ENCODE data around the gene OR13D1. TPM values are rescaled to one million over a fixed set of nuclear protein-coding genes. Genes with fewer than 3 reads are reported as not detected.
"Not testable (repeated sequence)": the region's sequence is repeated elsewhere in the genome, so short reads cannot be mapped to it uniquely, and the experiment has no call there.

OR13D1 gene
- total RNA-seq, 2 experiments from 2014 or later: not detected

- no peaks in the 10 kb centered on the region for H3K4me1 Mint-ChIP-seq (ENCODE audit: low read depth)
- no peak for TF ChIP-seq CTCF (IDR thresholded peaks at IDR 0.05)
- Histone ChIP-seq H3K4me1 (ENCODE audit: insufficient read depth, low read length) (no peaks in the 10 kb centered on the region), H3K27ac (ENCODE audit: low read depth in 1 of 2, low read length in 2 of 2) (no peak overlapping the region), H3K36me3 (ENCODE audit: insufficient read depth, low read length) (no peaks in the 10 kb centered on the region), H3K9me3 (ENCODE audit: control insufficient read depth in 1 of 2, insufficient read depth in 1 of 2, low read length in 2 of 2) (no peaks in the 10 kb centered on the region), H3K27me3 (ENCODE audit: control insufficient read depth in 1 of 2, insufficient read depth in 2 of 2, low read length in 2 of 2) (no peaks in the 10 kb centered on the region), H3K4me3 (ENCODE audit: low read length) (no peak overlapping the region)
- intact Hi-C loops (cut with DNase I, micrococcal nuclease): no loop called here
- ChIA-PET POLR2A (interaction anchor here (0.8 kb wide), 1 partner anchor 130 kb away, joined by 3 read pairs; no protein-coding TSS in a partner anchor), CTCF (no interaction called here)
- ATAC-seq (ENCODE audit: poor library complexity): no peak
- no peak overlapping the region for H3K4me3 Mint-ChIP-seq
- H3K36me3 Mint-ChIP-seq (ENCODE audit: low read depth): no peaks in the 10 kb centered on the region
- no peak overlapping the region for H3K27ac Mint-ChIP-seq
- H3K27me3 Mint-ChIP-seq: no peaks in the 10 kb centered on the region
- DNase-seq: peak in 3 of 14 experiments; percentile 22 to 27 (median 23)
- H3K9me3 Mint-ChIP-seq: no peaks in the 10 kb centered on the region
These were observed 11.7 kb upstream of the OR13D1 start for GRCh38 chr9:104682642-104683041.

GRCh38 chr9:104686081-104686480 is 8.2 kb upstream of the OR13D1 start:
- H3K4me3 Mint-ChIP-seq: no peak overlapping the region
- no peaks in the 10 kb centered on the region for H3K27me3 Mint-ChIP-seq
- Histone ChIP-seq H3K4me1 (ENCODE audit: insufficient read depth, low read length) (no peaks in the 10 kb centered on the region), H3K27ac (ENCODE audit: low read depth in 1 of 2, low read length in 2 of 2) (no peak overlapping the region), H3K9me3 (ENCODE audit: control insufficient read depth in 1 of 2, insufficient read depth in 1 of 2, low read length in 2 of 2) (no peaks in the 10 kb centered on the region), H3K36me3 (ENCODE audit: insufficient read depth, low read length) (no peaks in the 10 kb centered on the region), H3K27me3 (ENCODE audit: control insufficient read depth in 1 of 2, insufficient read depth in 2 of 2, low read length in 2 of 2) (no peaks in the 10 kb centered on the region), H3K4me3 (ENCODE audit: low read length) (no peak overlapping the region)
- ChIA-PET POLR2A (no interaction called here), CTCF (no interaction called here)
- no peaks in the 10 kb centered on the region for H3K9me3 Mint-ChIP-seq
- intact Hi-C loops (cut with DNase I, micrococcal nuclease): no loop called here
- H3K4me1 Mint-ChIP-seq (ENCODE audit: low read depth): no peaks in the 10 kb centered on the region
- DNase-seq (no peak), ATAC-seq (ENCODE audit: poor library complexity) (no peak)
- TF ChIP-seq CTCF (IDR thresholded peaks at IDR 0.05): no peak
- no peak overlapping the region for H3K27ac Mint-ChIP-seq
- H3K36me3 Mint-ChIP-seq (ENCODE audit: low read depth): no peaks in the 10 kb centered on the region

GRCh38 chr9:104700306-104700705 is 6.0 kb downstream of the OR13D1 start:
- Mint-ChIP-seq H3K9me3 (peaks cover 2% of the 10 kb centered on the region), H3K36me3 (ENCODE audit: low read depth) (no peaks in the 10 kb centered on the region), H3K4me1 (ENCODE audit: low read depth) (no peaks in the 10 kb centered on the region), H3K4me3 (no peak overlapping the region), H3K27ac (no peak overlapping the region), H3K27me3 (no peaks in the 10 kb centered on the region)
- H3K36me3 ChIP-seq (ENCODE audit: insufficient read depth, low read length): no peaks in the 10 kb centered on the region
- POLR2A ChIA-PET: no interaction called here
- CTCF ChIA-PET: no interaction called here
- DNase-seq: no peak
- H3K4me3 ChIP-seq (ENCODE audit: low read length): no peak overlapping the region
- peaks cover 0 to 6% of the 10 kb centered on the region in 2 experiments for H3K9me3 ChIP-seq (ENCODE audit: control insufficient read depth in 1 of 2, insufficient read depth in 1 of 2, low read length in 2 of 2)
- no peak for ATAC-seq (ENCODE audit: poor library complexity)
- no peak for TF ChIP-seq CTCF (IDR thresholded peaks at IDR 0.05)
- H3K4me1 ChIP-seq (ENCODE audit: insufficient read depth, low read length): no peaks in the 10 kb centered on the region
- H3K27ac ChIP-seq (ENCODE audit: low read depth in 1 of 2, low read length in 2 of 2): no peak overlapping the region
- H3K27me3 ChIP-seq (ENCODE audit: control insufficient read depth in 1 of 2, insufficient read depth in 2 of 2, low read length in 2 of 2): no peaks in the 10 kb centered on the region
- intact Hi-C loops (cut with DNase I, micrococcal nuclease): no loop called here

GRCh38 chr9:104708737-104709136 is 14.4 kb downstream of the OR13D1 start:
- intact Hi-C loops (cut with DNase I, micrococcal nuclease); H3K27ac Mint-ChIP-seq; CTCF ChIA-PET; H3K27me3 Mint-ChIP-seq; H3K4me1 ChIP-seq (ENCODE audit: insufficient read depth, low read length); H3K4me1 Mint-ChIP-seq (ENCODE audit: low read depth); POLR2A ChIA-PET; H3K9me3 Mint-ChIP-seq; DNase-seq; H3K27me3 ChIP-seq (ENCODE audit: control insufficient read depth in 1 of 2, insufficient read depth in 2 of 2, low read length in 2 of 2); H3K36me3 Mint-ChIP-seq (ENCODE audit: low read depth); ATAC-seq (ENCODE audit: poor library complexity); H3K27ac ChIP-seq (ENCODE audit: low read depth in 1 of 2, low read length in 2 of 2); H3K4me3 Mint-ChIP-seq; H3K36me3 ChIP-seq (ENCODE audit: insufficient read depth, low read length); H3K9me3 ChIP-seq (ENCODE audit: control insufficient read depth in 1 of 2, insufficient read depth in 1 of 2, low read length in 2 of 2); H3K4me3 ChIP-seq (ENCODE audit: low read length): not testable (repeated sequence)

All from CD4-positive, alpha-beta T cell (primary cell).